K562 (cell line): ENCODE data around the gene SHC1. TPM values are rescaled to one million over a fixed set of nuclear protein-coding genes. Genes with fewer than 3 reads are reported as not detected.

Experiments used
- ATAC-seq: fragments of 200-7000 bp; cut with Tn5 transposase; 3 replicates; pipeline ENCODE4 v1.9.1; 2020; ENCODE audit warnings: moderate library complexity
- BruUV-seq: library from RNA; stranded (reverse); fragments of 400-500 nt; replicated peaks from 2 replicates; lab custom pipeline; 2021; lab: Mats Ljungman, UMichigan
- CTCF ChIA-PET: fragments of 300-600 bp; formaldehyde crosslinking; extraction: SDS; loops from one replicate; lab custom pipeline; 2021; ENCODE audit warnings: low intra/inter-chr PET ratio; lab: Yijun Ruan, JAX
- POLR2A ChIA-PET: fragments of 300-600, 350-650 bp; sonication (Branson Sonifier 250); formaldehyde crosslinking; extraction: SDS; loops from one replicate; lab custom pipeline; 2021; ENCODE audit warnings: antibody characterized with exemption, inconsistent platforms; lab: Yijun Ruan, JAX
- DNase-seq, 4 experiments: peaks; one replicate each; pipeline versions ENCODE4 v3.0.0 to v3.0.0-alpha.2; 2011 to 2018; ENCODE audit warnings: low spot score in 3 of 4, mixed read lengths in 3 of 4; ENCODE audit errors: extremely low read depth in 1 of 4
- FAIRE-seq: peaks from 2 replicates; lab custom pipeline; 2011; peaks lifted over from hg19 to GRCh38; lab: Jason Lieb, UNC
- H2AFZ ChIP-seq: 2 replicates; pipeline ENCODE4 v1.6.0; 2011; ENCODE audit warnings: low read depth, low read length, control low read depth, inconsistent platforms
- H3K27ac ChIP-seq: fragments of 200-600 bp; 3 replicates; pipeline ENCODE4 v1.8.0; 2011; ENCODE audit warnings: low read depth, mild to moderate bottlenecking, control low read depth, inconsistent platforms, low read length, moderate library complexity, mixed read lengths; ENCODE audit errors: extremely low read depth
- H3K27me3 ChIP-seq, 2 experiments: fragments of 300-600 bp in 1 of 2; 2 replicates in 1 of 2; 3 replicates in 1 of 2; pipeline versions ENCODE4 v1.6.0 to v1.8.0; 2011; ENCODE audit warnings: inconsistent platforms in 2 of 2, low read length in 2 of 2, mild to moderate bottlenecking in 1 of 2, mixed read lengths in 1 of 2, moderate library complexity in 1 of 2; ENCODE audit not compliant: control insufficient read depth in 2 of 2, insufficient read depth in 2 of 2
- H3K36me3 ChIP-seq: fragments of 300-600 bp; 3 replicates; pipeline ENCODE4 v1.8.0; 2011; ENCODE audit warnings: mild to moderate bottlenecking, low read length, inconsistent platforms; ENCODE audit not compliant: control insufficient read depth, insufficient read depth
- H3K4me1 ChIP-seq, 2 experiments: fragments of 200-600 bp in 1 of 2; replicated peaks in 1 of 2; 2 replicates in 1 of 2; 3 replicates in 1 of 2; pipeline versions ENCODE4 v1.5.1 to v1.8.0; 2011; ENCODE audit warnings: inconsistent platforms in 2 of 2, low read length in 2 of 2, mild to moderate bottlenecking in 1 of 2, mixed read lengths in 1 of 2, moderate library complexity in 1 of 2; ENCODE audit not compliant: control insufficient read depth in 2 of 2, insufficient read depth in 2 of 2
- H3K4me2 ChIP-seq: 2 replicates; pipeline ENCODE4 v1.6.1; 2011; ENCODE audit warnings: low read length, control low read depth, inconsistent platforms, mixed read lengths; ENCODE audit not compliant: insufficient read depth
- H3K4me3 ChIP-seq: fragments of 200-600 bp; sonication (generic), shearing (Covaris generic); 2 replicates; pipeline ENCODE4 v1.5.1; 2016; ENCODE audit warnings: control low read depth, inconsistent platforms
- H3K79me2 ChIP-seq: fragments of 200-600 bp; 3 replicates; pipeline ENCODE4 v1.8.0; 2011; ENCODE audit warnings: low read length, inconsistent platforms; ENCODE audit not compliant: control insufficient read depth, insufficient read depth
- H3K9ac ChIP-seq, 2 experiments: 2 replicates each; pipeline versions ENCODE4 v1.6.0 to v1.6.1; 2011; ENCODE audit warnings: low read depth in 2 of 2, low read length in 2 of 2, control low read depth in 1 of 2, inconsistent platforms in 1 of 2, mild to moderate bottlenecking in 1 of 2, mixed read lengths in 1 of 2; ENCODE audit not compliant: insufficient read depth in 1 of 2
- H3K9me1 ChIP-seq: one replicate; pipeline ENCODE4 v1.6.0; 2011; ENCODE audit warnings: inconsistent platforms, mild to moderate bottlenecking, low read length, moderate library complexity; ENCODE audit not compliant: control insufficient read depth, insufficient read depth
- H3K9me3 ChIP-seq: replicated peaks from 2 replicates; pipeline ENCODE4 v1.5.1; 2011; ENCODE audit warnings: low read depth, low read length, inconsistent platforms; ENCODE audit not compliant: control insufficient read depth, insufficient read depth
- H4K20me1 ChIP-seq: replicated peaks from 2 replicates; pipeline ENCODE4 v1.6.1; 2011; ENCODE audit warnings: low read length, inconsistent platforms, mixed read lengths; ENCODE audit not compliant: control insufficient read depth, insufficient read depth
- ARID1B ChIP-seq: fragments of 450-650 bp; IDR thresholded peaks from 2 replicates; pipeline ENCODE4 v1.6.1; 2016; ENCODE audit warnings: antibody characterized with exemption, mild to moderate bottlenecking, inconsistent platforms
- C11orf30 ChIP-seq: fragments of 450-650 bp; IDR thresholded peaks from 2 replicates; pipeline ENCODE4 v1.6.1; 2016; ENCODE audit warnings: low read depth, mild to moderate bottlenecking
- CBFA2T2 ChIP-seq: fragments of 450-650 bp; conservative IDR thresholded peaks from 2 replicates; pipeline ENCODE4 v1.6.1; 2017; ENCODE audit warnings: mild to moderate bottlenecking
- ELF4 ChIP-seq: fragments of 450-650 bp; formaldehyde crosslinking; IDR thresholded peaks from 2 replicates; pipeline ENCODE4 v1.4.0; 2022; ENCODE audit warnings: missing genetic modification characterization
- MCM3 ChIP-seq: fragments of 450-650 bp; IDR thresholded peaks from 2 replicates; pipeline ENCODE4 v1.6.1; 2016
- RBM15 ChIP-seq: fragments of 200-400 bp; formaldehyde crosslinking; IDR thresholded peaks from 2 replicates; pipeline ENCODE4 v1.6.1; 2018; ENCODE audit warnings: mild to moderate bottlenecking, low read length, moderate library complexity; ENCODE audit not compliant: insufficient read depth
- SNRNP70 ChIP-seq: fragments of 200-400 bp; formaldehyde crosslinking; optimal IDR thresholded peaks from 2 replicates; pipeline ENCODE3; 2017; ENCODE audit warnings: low read depth, low read length
- TCF3 ChIP-seq: sonication (generic); formaldehyde crosslinking; IDR thresholded peaks from 2 replicates; pipeline ENCODE4 v1.4.0; 2020; ENCODE audit warnings: mild to moderate bottlenecking, missing genetic modification reagents
- ZNF253 ChIP-seq: fragments of 250-450 bp; sonication (Bioruptor Pico); conservative IDR thresholded peaks from 2 replicates; pipeline ENCODE4 v1.6.1; 2021; ENCODE audit warnings: mild to moderate bottlenecking
- ZNF778 ChIP-seq: fragments of 450-650 bp; formaldehyde crosslinking; IDR thresholded peaks from 2 replicates; pipeline ENCODE4 v1.4.0; 2020; ENCODE audit warnings: mild to moderate bottlenecking, moderate library complexity
- WGBS: fragments of 100-300 bp; shearing (Covaris generic); methylation state at CpG from one replicate; pipeline ENCODE4 v1.1.6; 2016; ENCODE audit warnings: low coverage, mixed read lengths; ENCODE audit not compliant: insufficient coverage; ENCODE audit errors: missing lambda C conversion rate; 5-methylcytosine and 5-hydroxymethylcytosine counted together
- in situ Hi-C: fragments of 300-500 bp; cut with MboI; formaldehyde crosslinking; loops from 4 replicates; pipeline ENCODE4 v1.15.0; 2018; ENCODE audit warnings: inconsistent platforms, mixed read lengths
- intact Hi-C: fragments of 100-400 bp; cut with micrococcal nuclease; formaldehyde crosslinking; loops from 2 replicates; pipeline ENCODE4 v1.14.2; 2022
- polyA plus RNA-seq, 8 experiments: library from polyadenylated mRNA; depleted of rRNA in 4 of 8; stranded (reverse) in 5 of 8; unstranded in 3 of 8; fragments of >200 nt; fragmentation: Nextera tagmentation in 2 of 8; fragmentation: Illumina TruSeq in 1 of 8; extraction: Ambion mirVana in 2 of 8; extraction: Trizol in 1 of 8; gene quantifications; 2 replicates each; pipeline versions ENCODE4 v1.2.1 to v1.2.3, GENCODE V29; 2011 to 2014; ENCODE audit warnings: inconsistent platforms in 1 of 8, missing spikeins in 1 of 8
- total RNA-seq, 7 experiments: library from RNA; depleted of rRNA in 6 of 7; stranded (reverse); fragments of >200 nt in 6 of 7; fragmentation: Illumina TruSeq in 2 of 7; extraction: Trizol in 2 of 7; gene quantifications; 2 replicates each; pipeline versions ENCODE4 v1.2.1 to v1.2.3, GENCODE V29; 2011 to 2021; ENCODE audit warnings: low replicate concordance in 1 of 7
- TF ChIP-seq, protein P1 (sequence below): sonication (generic); formaldehyde crosslinking; IDR thresholded peaks from 2 replicates; pipeline ENCODE4 v1.8.0; 2022; ENCODE audit warnings: mild to moderate bottlenecking, low read depth, missing genetic modification reagents

Gene SHC1
- total and polyA plus RNA-seq, 9 of the 15 experiments (the other 6 are each of a cell fraction or from before 2014, with no cell fraction given), result 4.1 to 113 (median 51.9) TPM

DNA sequence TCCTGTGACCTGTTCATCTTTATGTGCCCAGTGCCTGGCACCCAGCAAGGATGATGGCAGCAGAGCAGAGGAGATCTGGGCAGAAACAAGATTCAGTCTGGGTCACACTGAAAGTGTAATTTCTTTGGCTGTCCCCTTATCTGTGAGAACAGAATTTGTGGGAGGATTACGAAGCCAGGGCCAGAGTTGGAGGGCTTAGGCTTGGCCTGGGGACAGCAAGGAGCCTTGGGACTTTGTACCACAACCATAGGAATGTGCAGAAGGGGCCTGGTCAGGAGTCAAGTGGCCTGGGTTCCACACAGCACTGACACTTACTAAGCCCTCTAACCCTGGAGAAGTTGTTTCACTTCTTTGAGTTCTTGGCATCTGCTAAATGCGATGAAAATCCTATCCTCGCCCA is 46.9 kb downstream of the SHC1 start (continued):
- TF ChIP-seq ARID1B, result peak; percentile 57
- TF ChIP-seq SNRNP70, result no peak
- TF ChIP-seq TCF3 (CRISPR knock-in tag), result peak; percentile 66
- TF ChIP-seq ZNF253 (CRISPR knock-in tag), result no peak
- no peak for TF ChIP-seq ZNF778 (CRISPR knock-in tag)
- 0 out of 2 replicates have a peak, but pooled peaks have one; percentile 15 for TF ChIP-seq CBFA2T2
- no peak for TF ChIP-seq MCM3
- TF ChIP-seq ELF4 (CRISPR knock-in tag), result no peak

GRCh38 chr1:154913273-154913672 is 57.3 kb downstream of the SHC1 start:
- Histone ChIP-seq H3K79me2 (no peaks in the 10 kb centered on the region), H3K9me1 (no peaks in the 10 kb centered on the region), H3K4me1 (no peaks in the 10 kb centered on the region; a peak in 2 of 5 replicates), H4K20me1 (no peaks in the 10 kb centered on the region), H3K4me2 (no peak overlapping the region), H3K4me3 (no peak overlapping the region), H3K27me3 (no peaks in the 10 kb centered on the region; a peak in 2 of 5 replicates), H3K9me3 (peaks cover 4% of the 10 kb centered on the region), H3K36me3 (no peaks in the 10 kb centered on the region), H2AFZ (no peak overlapping the region), H3K9ac (no peak overlapping the region), H3K27ac (no peak overlapping the region)
- TF ChIP-seq RBM15 (no peak), C11orf30 (0 out of 2 replicates have a peak, but pooled peaks have one; percentile 14)
- TF ChIP-seq, protein P1, sequence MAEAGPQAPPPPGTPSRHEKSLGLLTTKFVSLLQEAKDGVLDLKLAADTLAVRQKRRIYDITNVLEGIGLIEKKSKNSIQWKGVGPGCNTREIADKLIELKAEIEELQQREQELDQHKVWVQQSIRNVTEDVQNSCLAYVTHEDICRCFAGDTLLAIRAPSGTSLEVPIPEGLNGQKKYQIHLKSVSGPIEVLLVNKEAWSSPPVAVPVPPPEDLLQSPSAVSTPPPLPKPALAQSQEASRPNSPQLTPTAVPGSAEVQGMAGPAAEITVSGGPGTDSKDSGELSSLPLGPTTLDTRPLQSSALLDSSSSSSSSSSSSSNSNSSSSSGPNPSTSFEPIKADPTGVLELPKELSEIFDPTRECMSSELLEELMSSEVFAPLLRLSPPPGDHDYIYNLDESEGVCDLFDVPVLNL (CRISPR knock-in tag), result no peak
- in situ Hi-C loops, result no loop called here
- DNase-seq (no peak), FAIRE-seq (no peak), ATAC-seq (no peak)
- ChIA-PET POLR2A (interaction anchor here (0.7 to 1.6 kb wide), 2 partner anchors 14 to 32 kb away, joined by 3 to 4 read pairs; no protein-coding TSS in a partner anchor), CTCF (interaction anchor here (0.6 to 0.7 kb wide), 2 partner anchors 43 to 463 kb away, joined by 3 read pairs; partner anchors contain the start of gene PBXIP1)
- BruUV-seq, result no TSS peak
- WGBS, result 14% methylated on average over 3 of the region's 3 CpGs
- intact Hi-C loops, result no loop called here
